Kidney (tissue), 14 donors: ENCODE measurements around the gene NOS1. TPM values are rescaled to one million over a fixed set of nuclear protein-coding genes. Genes with fewer than 3 reads are reported as not detected.

Experiments used
- DNase-seq, 5 donors: peaks; one replicate each; pipeline ENCODE4 v3.0.0-alpha.2; 2013 to 2020
- FAIRE-seq: peaks from 2 replicates; lab custom pipeline; 2012; peaks lifted over from hg19 to GRCh38; lab: Jason Lieb, UNC
- H3K27ac ChIP-seq, 2 donors: one replicate each; pipeline ENCODE4 v1.7.0; 2013; ENCODE audit warnings: low read depth in 2 of 2, low read length in 2 of 2, inconsistent platforms in 1 of 2
- H3K27me3 ChIP-seq: one replicate; pipeline ENCODE4 v1.7.1; 2013; ENCODE audit warnings: low read length, inconsistent platforms; ENCODE audit not compliant: control insufficient read depth, insufficient read depth
- H3K36me3 ChIP-seq, 3 donors: one replicate each; pipeline versions ENCODE4 v1.7.0 to v1.7.1; 2013; ENCODE audit warnings: low read length in 3 of 3, control low read depth in 1 of 3, inconsistent platforms in 1 of 3; ENCODE audit not compliant: insufficient read depth in 3 of 3, control insufficient read depth in 2 of 3
- H3K4me1 ChIP-seq, 3 donors: one replicate each; pipeline versions ENCODE4 v1.7.0 to v1.7.1; 2013; ENCODE audit warnings: low read length in 3 of 3, inconsistent platforms in 1 of 3, low read depth in 1 of 3; ENCODE audit not compliant: control insufficient read depth in 2 of 3, insufficient read depth in 2 of 3
- H3K4me3 ChIP-seq, 3 donors: one replicate each; pipeline versions ENCODE4 v1.7.0 to v1.8.1; 2013; ENCODE audit warnings: low read length in 3 of 3, control low read depth in 1 of 3, inconsistent platforms in 1 of 3
- H3K9ac ChIP-seq, 3 donors: one replicate each; pipeline versions ENCODE4 v1.7.0 to v1.7.1; 2013; ENCODE audit warnings: low read length in 3 of 3, control low read depth in 1 of 3, inconsistent platforms in 1 of 3
- H3K9me3 ChIP-seq, 3 donors: one replicate each; pipeline versions ENCODE4 v1.7.0 to v1.7.1; 2013; ENCODE audit warnings: low read length in 3 of 3, control low read depth in 1 of 3, inconsistent platforms in 1 of 3; ENCODE audit not compliant: control insufficient read depth in 2 of 3, insufficient read depth in 1 of 3
- intact Hi-C: fragments of 100-400 bp; cut with DNase I; formaldehyde crosslinking; loops from one replicate; pipeline ENCODE4 v1.11.1; 2022
- polyA plus RNA-seq: library from polyadenylated mRNA; stranded (reverse); fragments of 350-450 nt; fragmentation: Illumina TruSeq; extraction: RNeasy Lipid Tissue Mini Kit (QIAGEN cat#74804); gene quantifications from one replicate; pipeline ENCODE4 v1.2.3, GENCODE V29; 2014; ENCODE audit warnings: low read depth, low replicate concordance; ENCODE audit not compliant: insufficient read depth
- total RNA-seq: library from RNA; stranded (reverse); fragmentation: NEBNext Ultra II Directional; extraction: Animal tissue kit (Norgen Biotek cat#: 25700); gene quantifications from one replicate; pipeline ENCODE4 v1.2.1, GENCODE V29; 2021
- TF ChIP-seq, protein P1 (sequence below): IDR thresholded peaks from 3 replicates; pipeline ENCODE4 v1.5.1; 2012; ENCODE audit warnings: mild to moderate bottlenecking, moderate library complexity, borderline replicate concordance; ENCODE audit not compliant: insufficient read depth; ENCODE audit errors: extremely low read depth
- donor health status: control.
- donor health status: control.
- donor health status: control.
- donor health status: control.
- donor health status: control.
- donor health status: DM: yes; HTN: yes; CAD: no.
- donor health status: Normal renal cell carcinoma (clear cell type).

The NOS1 gene
- total and polyA plus RNA-seq, 2 donors from 2014 or later: 1.3 to 6.5 TPM

DNA sequence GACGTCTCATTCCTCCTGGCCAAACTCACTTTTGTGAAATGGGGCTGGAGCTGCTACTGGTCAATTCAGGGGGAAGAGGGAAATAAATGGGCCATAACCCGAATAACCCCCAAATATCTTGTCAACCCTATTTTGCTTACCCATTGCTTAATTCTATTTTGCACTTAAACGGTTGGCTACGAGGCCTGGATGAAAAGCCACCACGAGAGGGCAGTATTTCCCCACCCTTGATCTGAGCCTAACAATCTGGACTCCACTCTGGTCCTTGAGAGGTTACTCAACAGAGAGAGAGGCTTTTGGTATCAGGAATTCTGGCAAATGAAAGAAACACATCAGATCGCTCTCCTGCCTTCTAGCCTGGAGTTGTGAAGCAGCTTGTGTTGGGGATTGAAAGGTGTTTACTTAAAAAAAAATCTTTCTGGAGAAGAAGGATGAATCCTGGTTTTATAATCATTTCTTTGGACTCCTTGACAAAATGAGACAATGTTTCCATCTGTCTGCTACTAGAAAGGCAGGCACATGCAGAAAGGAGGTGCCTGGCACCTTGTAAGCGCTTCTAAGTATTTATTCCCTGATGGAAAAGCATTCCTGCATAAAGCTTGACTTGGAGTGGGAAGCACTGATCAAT, 148.7 kb downstream of the NOS1 start:
- H3K9ac ChIP-seq: no peak overlapping the region
- intact Hi-C loops: loop anchor here (10.0 kb wide), 1 partner anchor 632 kb away; no protein-coding TSS in a partner anchor
- no peaks in the 10 kb centered on the region for H3K27me3 ChIP-seq
- H3K4me3 ChIP-seq: no peak overlapping the region
- FAIRE-seq: peak; percentile 88
- no peaks in the 10 kb centered on the region for H3K4me1 ChIP-seq
- H3K27ac ChIP-seq: no peak overlapping the region
- TF ChIP-seq, protein P1, sequence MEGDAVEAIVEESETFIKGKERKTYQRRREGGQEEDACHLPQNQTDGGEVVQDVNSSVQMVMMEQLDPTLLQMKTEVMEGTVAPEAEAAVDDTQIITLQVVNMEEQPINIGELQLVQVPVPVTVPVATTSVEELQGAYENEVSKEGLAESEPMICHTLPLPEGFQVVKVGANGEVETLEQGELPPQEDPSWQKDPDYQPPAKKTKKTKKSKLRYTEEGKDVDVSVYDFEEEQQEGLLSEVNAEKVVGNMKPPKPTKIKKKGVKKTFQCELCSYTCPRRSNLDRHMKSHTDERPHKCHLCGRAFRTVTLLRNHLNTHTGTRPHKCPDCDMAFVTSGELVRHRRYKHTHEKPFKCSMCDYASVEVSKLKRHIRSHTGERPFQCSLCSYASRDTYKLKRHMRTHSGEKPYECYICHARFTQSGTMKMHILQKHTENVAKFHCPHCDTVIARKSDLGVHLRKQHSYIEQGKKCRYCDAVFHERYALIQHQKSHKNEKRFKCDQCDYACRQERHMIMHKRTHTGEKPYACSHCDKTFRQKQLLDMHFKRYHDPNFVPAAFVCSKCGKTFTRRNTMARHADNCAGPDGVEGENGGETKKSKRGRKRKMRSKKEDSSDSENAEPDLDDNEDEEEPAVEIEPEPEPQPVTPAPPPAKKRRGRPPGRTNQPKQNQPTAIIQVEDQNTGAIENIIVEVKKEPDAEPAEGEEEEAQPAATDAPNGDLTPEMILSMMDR: peak; percentile 83
- H3K36me3 ChIP-seq: no peaks in the 10 kb centered on the region
- peak in 4 of 5 donors; percentile 67 to 89 (median 80) for DNase-seq
- H3K9me3 ChIP-seq: no peaks in the 10 kb centered on the region

DNA sequence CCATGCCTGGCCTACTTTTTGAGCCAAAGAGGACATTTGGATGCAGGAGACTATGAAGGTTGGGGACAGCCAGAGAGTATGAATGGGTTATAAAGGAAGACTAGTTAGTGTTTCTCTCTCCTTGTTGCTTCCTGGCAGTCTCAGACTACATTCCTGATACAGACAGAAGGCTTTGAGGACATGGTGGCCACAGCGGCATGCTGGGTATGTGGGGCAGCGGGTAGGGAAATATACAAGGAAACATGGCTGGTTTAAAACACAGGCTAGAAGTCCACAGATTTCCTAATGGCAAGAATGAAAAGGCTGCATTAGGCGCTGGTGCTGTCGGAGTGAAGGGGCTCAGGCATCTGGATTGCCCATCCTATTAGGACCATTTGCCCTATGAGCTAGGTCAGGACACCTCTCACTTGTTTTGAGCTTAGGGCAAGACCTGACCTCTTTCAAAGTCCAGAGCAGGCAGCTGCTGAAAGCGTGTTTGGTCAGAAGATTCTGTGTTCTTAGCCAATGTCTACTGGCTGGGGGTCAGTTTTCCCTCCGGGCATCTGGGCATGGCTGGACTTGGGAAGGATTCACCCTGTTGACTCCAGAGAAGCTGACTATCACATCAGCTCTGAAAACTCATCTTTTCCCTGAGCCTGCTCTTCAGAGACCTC, 151.0 kb downstream of the NOS1 start:
- no peak for DNase-seq
- H3K36me3 ChIP-seq: no peaks in the 10 kb centered on the region
- H3K9ac ChIP-seq: no peak overlapping the region
- intact Hi-C loops: loop anchor here (10.0 kb wide), 1 partner anchor 634 kb away; no protein-coding TSS in a partner anchor
- FAIRE-seq: no peak
- H3K27ac ChIP-seq: no peak overlapping the region
- no peaks in the 10 kb centered on the region for H3K9me3 ChIP-seq
- TF ChIP-seq, protein P1: no peak
- no peaks in the 10 kb centered on the region for H3K27me3 ChIP-seq
- no peaks in the 10 kb centered on the region for H3K4me1 ChIP-seq
- no peak overlapping the region for H3K4me3 ChIP-seq

DNA sequence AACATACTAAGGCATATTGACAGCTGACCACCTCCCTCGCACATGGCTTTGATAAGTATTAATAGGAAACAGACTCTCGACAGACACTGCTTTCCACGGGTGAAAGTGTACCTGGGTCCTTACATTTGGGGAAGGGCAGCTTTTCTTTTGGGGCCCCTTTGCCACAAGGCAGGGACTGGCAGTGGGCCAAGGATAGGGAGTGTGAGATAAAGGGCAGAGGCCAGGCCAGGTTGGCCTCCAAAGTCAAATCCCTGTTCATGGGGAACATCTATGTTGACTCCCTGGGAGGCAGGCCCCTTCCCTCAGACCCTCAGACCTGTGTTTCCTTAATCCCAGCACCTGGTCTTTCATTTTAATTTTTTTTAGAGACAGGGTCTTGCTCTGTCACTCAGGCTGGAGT, 151.8 kb downstream of the NOS1 start:
- no peak overlapping the region for H3K27ac ChIP-seq
- H3K36me3 ChIP-seq: no peaks in the 10 kb centered on the region
- no peaks in the 10 kb centered on the region for H3K9me3 ChIP-seq
- FAIRE-seq: no peak
- TF ChIP-seq, protein P1: no peak
- no peaks in the 10 kb centered on the region for H3K4me1 ChIP-seq
- no peaks in the 10 kb centered on the region for H3K27me3 ChIP-seq
- no peak overlapping the region for H3K4me3 ChIP-seq
- no peak overlapping the region for H3K9ac ChIP-seq
- intact Hi-C loops: loop anchor here (10.0 kb wide), 1 partner anchor 635 kb away; no protein-coding TSS in a partner anchor
- no peak for DNase-seq
